Amniotic stem cell (primary cell): ENCODE data around the gene JAKMIP1.
A peak's percentile ranks its signal among the peaks of the same experiment; 100 is the strongest.
"Not testable (repeated sequence)": the region's sequence is repeated elsewhere in the genome, so short reads cannot be mapped to it uniquely, and the experiment has no call there.

Experiments
- DNase-seq: peaks from one replicate; lab custom pipeline; 2025; lab: John Stamatoyannopoulos, UW

The JAKMIP1 gene

DNA sequence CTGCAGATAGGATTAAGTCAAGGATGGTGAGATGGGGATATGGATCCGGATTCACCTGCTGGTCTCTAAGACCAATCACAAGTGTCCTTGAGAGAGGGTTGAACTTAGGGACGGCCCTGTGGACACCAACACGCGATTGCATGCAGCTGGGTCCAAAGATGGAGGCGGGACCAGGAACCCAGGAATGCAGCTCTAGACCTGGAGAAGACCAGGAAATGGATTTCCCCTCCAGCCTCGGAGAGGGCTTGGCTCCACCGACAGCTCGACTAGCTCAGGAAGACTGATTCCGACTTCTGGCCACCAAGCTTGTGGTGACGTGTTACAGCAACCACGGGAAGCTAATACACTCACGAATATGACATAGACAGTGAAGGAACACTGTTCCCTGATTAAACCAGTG lies 186.8 kb downstream of the JAKMIP1 start:
- no peak for DNase-seq

GRCh38 chr4:6012200-6012599 lies 188.1 kb downstream of the JAKMIP1 start:
- no peak for DNase-seq

- no peak for DNase-seq
These were observed 188.7 kb downstream of the JAKMIP1 start for GRCh38 chr4:6011686-6012085.

DNA sequence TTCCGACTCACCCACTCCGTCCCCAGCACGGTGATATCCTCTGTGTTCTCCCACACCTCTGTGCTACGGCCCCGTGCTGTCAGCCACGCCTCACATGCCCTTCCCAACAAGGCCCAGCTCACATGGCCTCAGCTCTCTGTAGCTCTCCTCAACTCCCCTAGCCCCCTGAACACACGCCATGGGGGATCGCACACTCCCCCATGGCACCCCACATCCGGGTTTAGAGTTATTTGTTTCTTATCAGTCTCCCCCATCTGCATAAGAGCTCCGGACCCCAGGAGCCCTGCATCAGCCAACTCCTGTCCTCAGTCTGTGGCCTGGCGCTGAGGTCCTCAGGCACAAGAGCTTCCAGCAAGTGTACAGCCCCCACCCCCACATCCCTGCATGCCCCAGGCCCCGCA lies 189.1 kb downstream of the JAKMIP1 start:
- no peak for DNase-seq

GRCh38 chr4:6010789-6011188 lies 189.6 kb downstream of the JAKMIP1 start:
- DNase-seq: no peak

- no peak for DNase-seq
These were observed 190.9 kb downstream of the JAKMIP1 start for GRCh38 chr4:6009452-6009851.

DNA sequence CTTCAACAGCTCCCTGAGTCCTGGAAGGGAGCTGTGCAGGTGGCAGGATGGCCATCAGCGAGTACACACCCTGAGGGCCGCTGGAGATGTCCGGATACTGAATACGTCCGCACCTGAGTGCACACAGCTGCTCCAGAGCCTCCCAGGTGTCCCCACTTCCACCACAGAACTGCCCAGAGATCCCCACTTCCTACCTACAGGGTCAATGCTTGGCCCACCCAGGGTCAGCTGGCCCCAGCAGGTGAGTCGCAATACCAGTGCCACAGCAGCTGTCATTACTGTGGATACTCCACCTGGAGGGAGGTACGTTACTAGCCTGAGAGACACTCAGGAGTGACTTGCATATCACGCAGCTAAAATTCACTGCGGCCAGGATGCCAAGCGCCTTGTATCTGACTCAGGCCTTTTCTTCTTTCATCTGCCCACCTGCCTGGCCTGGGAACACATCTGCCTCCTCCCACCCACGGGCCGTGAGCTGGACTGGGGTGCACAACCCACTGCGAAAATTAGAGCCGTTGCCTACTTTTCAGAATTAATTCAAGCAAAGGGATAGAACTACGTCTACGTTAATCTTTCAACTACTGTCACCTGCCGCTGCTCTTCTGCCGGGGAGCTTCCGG lies 191.5 kb downstream of the JAKMIP1 start:
- no peak for DNase-seq

DNA sequence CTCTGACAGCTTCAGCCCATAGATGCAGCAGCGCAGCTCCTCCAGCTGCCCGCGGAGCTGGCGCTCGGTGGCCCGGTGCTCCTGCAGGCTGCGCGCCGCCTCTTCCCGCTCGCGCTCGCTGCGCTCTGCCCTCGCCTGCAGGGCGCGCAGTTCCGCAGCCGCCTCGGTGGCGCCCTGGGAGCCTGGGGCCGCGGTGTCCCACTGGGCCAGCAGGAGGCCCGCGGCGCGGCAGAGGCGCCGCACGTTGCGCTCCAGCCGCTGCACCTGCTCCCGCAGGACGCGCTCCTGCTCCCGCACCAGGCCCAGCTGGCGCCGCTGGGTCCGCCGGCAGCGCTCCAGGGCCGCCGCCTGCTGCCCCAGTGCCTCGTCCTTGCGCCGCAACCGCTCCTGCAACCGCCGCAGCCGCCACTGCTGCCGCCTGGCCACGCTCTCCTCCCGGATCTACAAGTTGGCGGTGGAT lies 192.2 kb downstream of the JAKMIP1 start:
- no peak for DNase-seq

DNA sequence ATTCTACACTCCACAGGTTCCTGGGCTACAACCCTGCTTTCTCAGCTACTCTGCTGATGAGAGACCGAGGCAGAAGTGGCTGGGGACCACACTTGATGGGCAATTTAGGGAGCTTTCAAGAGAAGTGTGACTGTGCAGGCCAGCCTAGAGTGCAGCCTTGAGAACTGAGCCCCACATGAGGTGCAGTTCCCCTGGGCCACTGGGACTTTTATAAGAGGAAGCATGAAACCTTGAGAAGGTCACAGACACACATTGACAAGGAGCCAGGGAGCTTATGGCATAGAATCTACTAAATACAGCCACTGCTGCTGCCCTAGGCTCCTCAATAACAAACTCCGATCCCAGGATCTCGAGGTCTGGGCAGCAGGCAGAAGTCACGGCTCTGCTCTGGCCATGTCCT lies 195.2 kb downstream of the JAKMIP1 start:
- no peak for DNase-seq

- not testable (repeated sequence) for DNase-seq
These were observed 196.9 kb downstream of the JAKMIP1 start for GRCh38 chr4:6003485-6003884.

- no peak for DNase-seq
These were observed 197.4 kb downstream of the JAKMIP1 start for GRCh38 chr4:6002926-6003325.

GRCh38 chr4:6002492-6002833 lies 197.9 kb downstream of the JAKMIP1 start:
- DNase-seq: no peak

DNA sequence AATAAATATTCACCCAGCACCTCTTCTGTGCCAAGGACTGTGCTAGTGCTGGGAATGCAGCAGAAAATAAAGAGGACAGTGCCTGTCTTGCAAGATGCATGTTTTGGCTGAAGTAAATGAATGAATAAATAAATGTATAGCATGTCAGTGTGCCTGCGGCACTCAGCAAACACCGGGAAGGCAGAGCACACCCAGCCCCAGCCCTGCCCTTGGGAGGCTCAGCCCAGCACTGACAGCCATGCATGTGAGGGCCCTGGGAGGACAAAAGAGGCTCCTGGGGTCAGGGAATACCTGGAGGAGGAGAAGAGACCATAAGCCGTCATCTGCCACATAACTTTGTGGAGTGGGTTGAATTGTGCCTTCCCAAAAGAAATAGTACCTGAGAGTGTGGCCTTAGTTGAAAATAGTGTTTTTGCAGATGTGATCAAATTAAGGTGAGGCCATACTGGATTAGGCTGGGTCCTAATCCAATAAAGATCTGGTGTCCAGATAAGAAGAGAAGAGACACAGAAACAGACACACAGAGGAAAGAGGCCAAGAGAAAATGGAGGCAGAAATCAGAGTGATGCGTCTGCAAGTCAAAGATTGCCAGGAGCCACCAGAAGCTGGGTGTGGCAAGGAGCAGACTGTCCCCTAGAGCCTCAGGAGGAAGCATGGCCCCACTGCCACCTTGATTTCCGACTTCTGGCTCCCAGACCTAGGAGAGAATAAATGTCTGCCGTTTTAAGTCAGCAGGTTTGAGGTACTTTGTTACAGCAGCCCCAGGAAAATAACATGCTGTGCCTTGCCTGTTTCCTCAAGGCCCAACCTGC lies 198.5 kb downstream of the JAKMIP1 start:
- no peak for DNase-seq

DNA sequence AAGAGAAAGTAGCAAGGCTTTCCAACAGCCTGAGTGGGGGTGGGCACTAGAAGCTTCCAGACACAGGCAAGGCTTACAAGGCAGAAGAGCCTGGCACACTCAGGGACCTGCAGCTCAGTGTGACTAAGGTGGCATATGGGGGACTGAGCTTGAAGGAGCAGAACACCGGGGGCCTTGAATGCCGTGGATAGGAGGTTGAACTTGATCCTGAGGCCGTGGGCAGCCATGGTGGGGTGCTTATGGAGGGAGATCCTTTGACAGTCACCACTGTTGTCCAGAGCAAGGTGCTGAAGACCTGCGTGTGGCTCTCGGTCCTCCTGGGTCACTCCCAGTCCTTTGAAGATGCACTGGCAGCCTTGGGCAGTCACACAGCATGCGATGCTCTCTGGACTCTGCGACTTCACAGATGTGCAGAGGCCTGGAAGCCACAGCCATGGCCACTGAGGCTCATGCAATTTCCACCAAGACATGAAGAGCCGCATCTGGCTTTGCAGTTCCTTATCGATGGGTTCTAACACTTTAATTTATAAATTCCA lies 200.5 kb downstream of the JAKMIP1 start:
- no peak for DNase-seq

GRCh38 chr4:5999356-5999755 lies 201.0 kb downstream of the JAKMIP1 start:
- no peak for DNase-seq

GRCh38 chr4:5998333-5998936 lies 201.9 kb downstream of the JAKMIP1 start:
- DNase-seq: peak; percentile 11

DNA sequence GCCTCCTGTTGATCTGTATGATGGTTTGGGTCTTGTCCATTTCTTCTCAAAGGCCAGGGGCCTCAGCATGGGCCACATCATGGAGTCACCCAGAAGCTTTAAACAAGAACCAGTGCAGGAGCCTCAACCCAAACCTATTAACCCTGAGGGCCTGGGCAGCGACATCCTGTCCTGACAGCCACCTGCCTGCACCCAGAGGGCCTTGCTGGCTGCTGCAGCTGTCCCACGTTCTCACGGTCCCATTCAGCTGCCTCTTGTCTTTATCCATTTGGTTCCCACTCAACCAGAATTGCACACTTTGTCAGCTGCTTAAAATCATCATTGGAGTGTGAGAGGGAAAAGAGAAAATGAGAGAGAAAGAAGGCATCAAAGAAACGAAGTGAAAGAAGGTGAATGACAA lies 203.7 kb downstream of the JAKMIP1 start:
- DNase-seq: no peak

- DNase-seq: no peak
These were observed 204.3 kb downstream of the JAKMIP1 start for GRCh38 chr4:5995901-5996623.

GRCh38 chr4:5993876-5994811 lies 206.2 kb downstream of the JAKMIP1 start:
- DNase-seq: no peak

DNA sequence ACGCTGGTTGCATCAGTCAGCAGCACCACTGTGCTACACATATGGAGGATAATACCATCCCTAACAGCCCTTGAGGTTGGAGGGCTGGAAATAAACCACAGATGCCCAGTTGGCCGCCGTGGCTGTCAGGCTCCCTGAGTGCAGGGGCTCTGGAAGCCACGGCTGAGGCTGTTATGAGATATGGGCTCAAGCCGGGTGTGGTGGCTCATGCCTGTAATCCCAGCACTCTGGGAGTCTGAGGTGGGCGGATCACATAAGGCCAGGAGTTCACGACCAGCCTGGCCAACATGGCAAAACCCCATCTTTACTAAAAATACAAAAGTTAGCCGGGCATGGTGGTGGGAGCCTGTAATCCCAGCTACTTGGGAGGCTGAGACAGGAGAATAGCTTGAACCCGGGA lies 207.0 kb downstream of the JAKMIP1 start:
- not testable (repeated sequence) for DNase-seq

GRCh38 chr4:5992828-5993321 lies 207.5 kb downstream of the JAKMIP1 start:
- DNase-seq: no peak
